OCI-LY7 (cell line): Measurements from ENCODE around the gene VEGFA. TPM values are rescaled to one million over a fixed set of nuclear protein-coding genes. Genes with fewer than 3 reads are reported as not detected.

Experiments
- BruUV-seq: library from RNA; stranded (reverse); fragments of 400-500 nt; replicated peaks from 2 replicates; lab custom pipeline; 2021; lab: Mats Ljungman, UMichigan
- CTCF ChIA-PET: fragments of 300-600 bp; sonication (Branson Sonifier 250); formaldehyde crosslinking; loops from one replicate; lab custom pipeline; 2022; ENCODE audit warnings: antibody characterized with exemption; ENCODE audit not compliant: unreplicated experiment; lab: Charles Lee
- POLR2A ChIA-PET: fragments of 300-600 bp; sonication (Branson Sonifier 250); formaldehyde crosslinking; loops from one replicate; lab custom pipeline; 2022; ENCODE audit warnings: antibody characterized with exemption; lab: Charles Lee
- DNase-seq: peaks from one replicate; pipeline ENCODE4 v3.0.0-alpha.2; 2015; ENCODE audit warnings: low spot score
- H2AFZ ChIP-seq: fragments of 200-600 bp; sonication (generic), shearing (Covaris generic); 2 replicates; pipeline ENCODE4 v1.6.1; 2014; ENCODE audit warnings: mild to moderate bottlenecking, antibody characterized with exemption, low read length, moderate library complexity
- H3K27ac ChIP-seq: fragments of 200-600 bp; sonication (generic); 2 replicates; pipeline ENCODE4 v1.5.1; 2014; ENCODE audit warnings: mixed run types, low read depth, mild to moderate bottlenecking, moderate library complexity, low read length, inconsistent platforms; ENCODE audit not compliant: poor library complexity, severe bottlenecking
- H3K36me3 ChIP-seq: fragments of 200-600 bp; sonication (generic); 2 replicates; pipeline ENCODE4 v1.6.1; 2014; ENCODE audit warnings: mild to moderate bottlenecking, antibody characterized with exemption, low read length, moderate library complexity, mixed read lengths; ENCODE audit not compliant: insufficient read depth
- H3K4me1 ChIP-seq: fragments of 200-600 bp; sonication (generic); 2 replicates; pipeline ENCODE4 v1.5.1; 2014; ENCODE audit warnings: mild to moderate bottlenecking, low read length; ENCODE audit not compliant: insufficient read depth, poor library complexity, severe bottlenecking
- H3K4me2 ChIP-seq: fragments of 200-600 bp; sonication (generic); 2 replicates; pipeline ENCODE4 v1.6.1; 2014; ENCODE audit warnings: mild to moderate bottlenecking, low read length
- H3K4me3 ChIP-seq: fragments of 200-600 bp; sonication (generic); 2 replicates; pipeline ENCODE4 v1.5.1; 2014; ENCODE audit warnings: mild to moderate bottlenecking, low read depth, low read length; ENCODE audit not compliant: poor library complexity, severe bottlenecking
- H3K79me2 ChIP-seq: fragments of 200-600 bp; sonication (generic); 2 replicates; pipeline ENCODE4 v1.6.1; 2016; ENCODE audit warnings: low read depth, mild to moderate bottlenecking, low read length, moderate library complexity, mixed read lengths; ENCODE audit not compliant: insufficient read depth
- H3K9me2 ChIP-seq: fragments of 200-600 bp; sonication (generic); 2 replicates; pipeline ENCODE4 v1.6.1; 2016; ENCODE audit warnings: mild to moderate bottlenecking, low read length, mixed read lengths; ENCODE audit not compliant: insufficient read depth
- H3K9me3 ChIP-seq: fragments of 200-600 bp; sonication (generic); 2 replicates; pipeline ENCODE4 v1.6.1; 2014; ENCODE audit warnings: mild to moderate bottlenecking, mixed run types, low read length, mixed read lengths
- H4K20me1 ChIP-seq: fragments of 200-600 bp; sonication (generic); 2 replicates; pipeline ENCODE4 v1.6.1; 2014; ENCODE audit warnings: mild to moderate bottlenecking, antibody characterized with exemption, low read length, moderate library complexity, mixed read lengths; ENCODE audit not compliant: insufficient read depth
- EZH2phosphoT487 ChIP-seq: fragments of 200-600 bp; sonication (generic); IDR thresholded peaks from 2 replicates; pipeline ENCODE4 v1.6.1; 2018; ENCODE audit warnings: low read depth, borderline replicate concordance, mild to moderate bottlenecking, mixed run types, antibody characterized with exemption, low read length, moderate library complexity, mixed read lengths
- intact Hi-C: fragments of 100-400 bp; cut with micrococcal nuclease; formaldehyde crosslinking; loops from one replicate; pipeline ENCODE4 v1.10.0; 2022; ENCODE audit not compliant: unreplicated experiment
- total RNA-seq, 2 experiments: library from RNA; depleted of rRNA in 1 of 2; stranded (reverse); fragments of >200 nt in 1 of 2; shearing (Covaris generic) in 1 of 2; gene quantifications; 2 replicates each; pipeline ENCODE4 v1.2.3, GENCODE V29; 2014 to 2022
- TF ChIP-seq, protein P1 (sequence below): fragments of 200-600 bp; sonication (generic); conservative IDR thresholded peaks from 2 replicates; pipeline ENCODE4 v1.5.1; 2014; ENCODE audit warnings: mild to moderate bottlenecking, antibody characterized with exemption, low read length, moderate library complexity, mixed read lengths

Gene VEGFA
- total RNA-seq, 2 experiments from 2014 or later = 59.7 to 88.5 TPM

- H3K4me2 ChIP-seq = no peak overlapping the region
- no peak for TF ChIP-seq EZH2phosphoT487
- TF ChIP-seq, protein P1, sequence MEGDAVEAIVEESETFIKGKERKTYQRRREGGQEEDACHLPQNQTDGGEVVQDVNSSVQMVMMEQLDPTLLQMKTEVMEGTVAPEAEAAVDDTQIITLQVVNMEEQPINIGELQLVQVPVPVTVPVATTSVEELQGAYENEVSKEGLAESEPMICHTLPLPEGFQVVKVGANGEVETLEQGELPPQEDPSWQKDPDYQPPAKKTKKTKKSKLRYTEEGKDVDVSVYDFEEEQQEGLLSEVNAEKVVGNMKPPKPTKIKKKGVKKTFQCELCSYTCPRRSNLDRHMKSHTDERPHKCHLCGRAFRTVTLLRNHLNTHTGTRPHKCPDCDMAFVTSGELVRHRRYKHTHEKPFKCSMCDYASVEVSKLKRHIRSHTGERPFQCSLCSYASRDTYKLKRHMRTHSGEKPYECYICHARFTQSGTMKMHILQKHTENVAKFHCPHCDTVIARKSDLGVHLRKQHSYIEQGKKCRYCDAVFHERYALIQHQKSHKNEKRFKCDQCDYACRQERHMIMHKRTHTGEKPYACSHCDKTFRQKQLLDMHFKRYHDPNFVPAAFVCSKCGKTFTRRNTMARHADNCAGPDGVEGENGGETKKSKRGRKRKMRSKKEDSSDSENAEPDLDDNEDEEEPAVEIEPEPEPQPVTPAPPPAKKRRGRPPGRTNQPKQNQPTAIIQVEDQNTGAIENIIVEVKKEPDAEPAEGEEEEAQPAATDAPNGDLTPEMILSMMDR = no peak
- H3K36me3 ChIP-seq = no peaks in the 10 kb centered on the region
- H4K20me1 ChIP-seq = no peaks in the 10 kb centered on the region
- DNase-seq = no peak
- no peak overlapping the region for H3K4me3 ChIP-seq
- H3K27ac ChIP-seq = no peak overlapping the region
- no peaks in the 10 kb centered on the region for H3K9me2 ChIP-seq
- no peaks in the 10 kb centered on the region for H3K9me3 ChIP-seq
- intact Hi-C loops = no loop called here
- no TSS peak for BruUV-seq
- H3K79me2 ChIP-seq = no peaks in the 10 kb centered on the region
- ChIA-PET POLR2A (interaction anchor here (1.1 kb wide), 1 partner anchor 11 kb away, joined by 3 read pairs; no protein-coding TSS in a partner anchor), CTCF (no interaction called here)
- no peaks in the 10 kb centered on the region for H3K4me1 ChIP-seq
- H2AFZ ChIP-seq = no peak overlapping the region
These were observed 28.2 kb upstream of the VEGFA start for GRCh38 chr6:43741829-43742228.

GRCh38 chr6:43742285-43742684 lies 27.7 kb upstream of the VEGFA start:
- Histone ChIP-seq H3K9me3 (no peaks in the 10 kb centered on the region), H3K4me3 (no peak overlapping the region), H3K79me2 (no peaks in the 10 kb centered on the region), H3K4me2 (no peak overlapping the region), H2AFZ (no peak overlapping the region), H4K20me1 (no peaks in the 10 kb centered on the region), H3K9me2 (no peaks in the 10 kb centered on the region), H3K36me3 (no peaks in the 10 kb centered on the region), H3K4me1 (no peaks in the 10 kb centered on the region), H3K27ac (no peak overlapping the region)
- CTCF ChIA-PET = no interaction called here
- POLR2A ChIA-PET = no interaction called here
- DNase-seq = no peak
- no TSS peak for BruUV-seq
- intact Hi-C loops = no loop called here
- no peak for TF ChIP-seq EZH2phosphoT487
- TF ChIP-seq, protein P1 = no peak

GRCh38 chr6:43742931-43743632 lies 26.9 kb upstream of the VEGFA start:
- DNase-seq = no peak
- Histone ChIP-seq H3K79me2 (no peaks in the 10 kb centered on the region), H3K4me3 (no peak overlapping the region), H3K9me3 (no peaks in the 10 kb centered on the region), H3K27ac (no peak overlapping the region), H4K20me1 (no peaks in the 10 kb centered on the region), H3K4me1 (no peaks in the 10 kb centered on the region), H2AFZ (no peak overlapping the region), H3K4me2 (no peak overlapping the region), H3K36me3 (no peaks in the 10 kb centered on the region), H3K9me2 (no peaks in the 10 kb centered on the region)
- CTCF ChIA-PET = interaction anchor here (1.0 kb wide), 1 partner anchor 9 kb away, joined by 3 read pairs; no protein-coding TSS in a partner anchor
- no peak for TF ChIP-seq EZH2phosphoT487
- TF ChIP-seq, protein P1 = no peak
- no TSS peak for BruUV-seq
- intact Hi-C loops = no loop called here
- POLR2A ChIA-PET = interaction anchor here (1.3 kb wide), 1 partner anchor 31 kb away, joined by 3 read pairs; no protein-coding TSS in a partner anchor
